Suprapubic skin (tissue), 4 donors: ENCODE measurements around the gene PIP4K2B. TPM values are rescaled to one million over a fixed set of nuclear protein-coding genes. Genes with fewer than 3 reads are reported as not detected.
"Not testable (repeated sequence)": the region's sequence is repeated elsewhere in the genome, so short reads cannot be mapped to it uniquely, and the experiment has no call there.

Experiments
- DNase-seq, 2 donors: peaks; one replicate each; pipeline ENCODE4 v3.0.0-alpha.2; 2019; ENCODE audit warnings: low spot score in 2 of 2
- H3K27ac ChIP-seq: fragments of 200-600 bp; sonication (generic); one replicate; pipeline ENCODE4 v1.5.1; 2019
- H3K27me3 ChIP-seq: fragments of 200-600 bp; sonication (generic); one replicate; pipeline ENCODE4 v1.5.1; 2019
- H3K36me3 ChIP-seq: fragments of 200-600 bp; sonication (generic); one replicate; pipeline ENCODE4 v1.5.1; 2019
- H3K4me1 ChIP-seq: fragments of 200-600 bp; sonication (generic); one replicate; pipeline ENCODE4 v1.5.1; 2019
- H3K4me3 ChIP-seq: fragments of 200-600 bp; sonication (generic); one replicate; pipeline ENCODE4 v1.5.1; 2019; ENCODE audit warnings: mild to moderate bottlenecking
- H3K9me3 ChIP-seq: fragments of 200-600 bp; sonication (generic); one replicate; pipeline ENCODE4 v1.5.1; 2019
- EP300 ChIP-seq: sonication (generic); formaldehyde crosslinking; IDR thresholded peaks from one replicate; pipeline ENCODE4 v1.6.1; 2017; ENCODE audit warnings: antibody characterized with exemption
- POLR2A ChIP-seq, 2 donors: fragments of 450-650 bp; IDR thresholded peaks; one replicate each; pipeline ENCODE4 v1.6.1; 2017; ENCODE audit warnings: antibody characterized with exemption in 2 of 2, mild to moderate bottlenecking in 2 of 2, moderate library complexity in 2 of 2
- POLR2AphosphoS5 ChIP-seq, 3 donors: sonication (generic); formaldehyde crosslinking; IDR thresholded peaks; one replicate each; pipeline ENCODE4 v1.6.1; 2017; ENCODE audit warnings: antibody characterized with exemption in 3 of 3
- WGBS: methylation state at CpG from one replicate; pipeline ENCODE4 v1.1.5; 2018; 5-methylcytosine and 5-hydroxymethylcytosine counted together
- total RNA-seq, 4 donors: library from RNA; depleted of rRNA; stranded (reverse); fragments of >200 nt; gene quantifications; one replicate each; pipeline ENCODE4 v1.1.0, GENCODE V29; 2016
- TF ChIP-seq, protein P1 (sequence below), 2 donors: fragments of 200-600 bp in 1 of 2; fragments of 450-650 bp in 1 of 2; sonication (generic) in 1 of 2; IDR thresholded peaks; one replicate each; pipeline ENCODE4 v1.5.1; 2016 to 2019; ENCODE audit warnings: antibody characterized with exemption in 2 of 2, mild to moderate bottlenecking in 1 of 2, moderate library complexity in 1 of 2

The PIP4K2B gene
- total RNA-seq, 4 donors from 2014 or later = 31.0 to 46.7 (median 38.6) TPM

GRCh38 chr17:38789185-38789584 lies 10.2 kb downstream of the PIP4K2B start:
- peaks cover 21% of the 10 kb centered on the region for H3K4me1 ChIP-seq
- no peak overlapping the region for H3K4me3 ChIP-seq
- H3K27ac ChIP-seq = no peak overlapping the region
- H3K27me3 ChIP-seq = no peaks in the 10 kb centered on the region
- H3K9me3 ChIP-seq = no peaks in the 10 kb centered on the region
- DNase-seq = no peak
- 15% methylated on average over 1 of the region's 1 CpG for WGBS
- TF ChIP-seq EP300 (no peak), POLR2AphosphoS5 (IDR thresholded peaks at IDR 0.05) (no peak), POLR2A (IDR thresholded peaks at IDR 0.05) (no peak)
- TF ChIP-seq, protein P1, sequence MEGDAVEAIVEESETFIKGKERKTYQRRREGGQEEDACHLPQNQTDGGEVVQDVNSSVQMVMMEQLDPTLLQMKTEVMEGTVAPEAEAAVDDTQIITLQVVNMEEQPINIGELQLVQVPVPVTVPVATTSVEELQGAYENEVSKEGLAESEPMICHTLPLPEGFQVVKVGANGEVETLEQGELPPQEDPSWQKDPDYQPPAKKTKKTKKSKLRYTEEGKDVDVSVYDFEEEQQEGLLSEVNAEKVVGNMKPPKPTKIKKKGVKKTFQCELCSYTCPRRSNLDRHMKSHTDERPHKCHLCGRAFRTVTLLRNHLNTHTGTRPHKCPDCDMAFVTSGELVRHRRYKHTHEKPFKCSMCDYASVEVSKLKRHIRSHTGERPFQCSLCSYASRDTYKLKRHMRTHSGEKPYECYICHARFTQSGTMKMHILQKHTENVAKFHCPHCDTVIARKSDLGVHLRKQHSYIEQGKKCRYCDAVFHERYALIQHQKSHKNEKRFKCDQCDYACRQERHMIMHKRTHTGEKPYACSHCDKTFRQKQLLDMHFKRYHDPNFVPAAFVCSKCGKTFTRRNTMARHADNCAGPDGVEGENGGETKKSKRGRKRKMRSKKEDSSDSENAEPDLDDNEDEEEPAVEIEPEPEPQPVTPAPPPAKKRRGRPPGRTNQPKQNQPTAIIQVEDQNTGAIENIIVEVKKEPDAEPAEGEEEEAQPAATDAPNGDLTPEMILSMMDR (IDR thresholded peaks at IDR 0.05) = no peak
- H3K36me3 ChIP-seq = peaks cover 30% of the 10 kb centered on the region

DNA sequence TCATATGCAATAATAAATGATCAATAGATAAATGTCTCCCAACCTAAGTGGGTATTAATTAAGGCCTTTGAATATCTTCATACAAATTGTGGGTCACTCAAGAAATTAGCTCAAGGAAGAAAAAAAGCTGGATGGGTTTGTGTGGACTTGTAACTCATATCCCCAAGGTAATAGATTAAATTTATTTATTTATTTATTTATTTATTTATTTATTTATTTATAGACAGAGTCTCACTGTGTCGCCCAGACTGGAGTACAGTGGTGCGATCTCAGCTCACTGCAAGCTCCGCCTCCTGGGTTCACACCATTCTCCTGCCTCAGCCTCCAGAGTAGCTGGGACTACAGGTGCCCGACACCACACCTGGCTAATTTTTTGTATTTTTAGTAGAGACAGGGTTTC lies 11.4 kb downstream of the PIP4K2B start:
- Histone ChIP-seq H3K4me1 (peaks cover 19% of the 10 kb centered on the region), H3K36me3 (peaks cover 42% of the 10 kb centered on the region)
- DNase-seq, H3K27ac ChIP-seq, H3K9me3 ChIP-seq, H3K27me3 ChIP-seq, H3K4me3 ChIP-seq: not testable (repeated sequence)
- WGBS = 95% methylated on average over 4 of the region's 4 CpGs

GRCh38 chr17:38786372-38786771 lies 13.0 kb downstream of the PIP4K2B start:
- Histone ChIP-seq H3K27me3 (no peaks in the 10 kb centered on the region), H3K36me3 (peaks cover 53% of the 10 kb centered on the region), H3K4me3 (no peak overlapping the region), H3K4me1 (peaks cover 19% of the 10 kb centered on the region), H3K27ac (no peak overlapping the region), H3K9me3 (no peaks in the 10 kb centered on the region)
- DNase-seq = no peak
- WGBS = 57% methylated on average over 3 of the region's 6 CpGs
- TF ChIP-seq POLR2AphosphoS5 (IDR thresholded peaks at IDR 0.05) = no peak
- no peak for TF ChIP-seq EP300
- TF ChIP-seq, protein P1 (IDR thresholded peaks at IDR 0.05) = no peak
- no peak for TF ChIP-seq POLR2A (IDR thresholded peaks at IDR 0.05)

- H3K4me3 ChIP-seq = no peak overlapping the region
- WGBS = 95% methylated on average over 3 of the region's 3 CpGs
- no peak for DNase-seq
- H3K4me1 ChIP-seq = peaks cover 6% of the 10 kb centered on the region
- TF ChIP-seq POLR2AphosphoS5 (IDR thresholded peaks at IDR 0.05) (no peak), EP300 (no peak), POLR2A (IDR thresholded peaks at IDR 0.05) (no peak)
- TF ChIP-seq, protein P1 (IDR thresholded peaks at IDR 0.05) = no peak
- H3K27me3 ChIP-seq = no peaks in the 10 kb centered on the region
- H3K27ac ChIP-seq = no peak overlapping the region
- no peaks in the 10 kb centered on the region for H3K9me3 ChIP-seq
- H3K36me3 ChIP-seq = peaks cover 84% of the 10 kb centered on the region
These were observed 16.1 kb downstream of the PIP4K2B start for GRCh38 chr17:38783227-38783626.

GRCh38 chr17:38779965-38780752 lies 19.2 kb downstream of the PIP4K2B start:
- no peaks in the 10 kb centered on the region for H3K27me3 ChIP-seq
- DNase-seq = no peak
- WGBS = 89% methylated on average over 23 of the region's 23 CpGs
- H3K4me1 ChIP-seq = no peaks in the 10 kb centered on the region
- no peaks in the 10 kb centered on the region for H3K9me3 ChIP-seq
- TF ChIP-seq, protein P1 (IDR thresholded peaks at IDR 0.05) = no peak
- no peak for TF ChIP-seq POLR2A (IDR thresholded peaks at IDR 0.05)
- H3K4me3 ChIP-seq = no peak overlapping the region
- no peak overlapping the region for H3K27ac ChIP-seq
- peaks cover 100% of the 10 kb centered on the region for H3K36me3 ChIP-seq
